Loucy (cell line): ENCODE results near the gene DOK6.
A peak's percentile ranks its signal among the peaks of the same experiment; 100 is the strongest.

Source experiments
- H2AFZ ChIP-seq: fragments of 200-600 bp; sonication (generic); 2 replicates; pipeline ENCODE4 v1.6.0; 2016; ENCODE audit warnings: antibody characterized with exemption, mild to moderate bottlenecking, low read length, moderate library complexity
- H3F3A ChIP-seq: fragments of 200-600 bp; 2 replicates; pipeline ENCODE4 v1.6.0; 2016; ENCODE audit warnings: antibody characterized with exemption, low read depth, mild to moderate bottlenecking
- H3K27me3 ChIP-seq: fragments of 200-600 bp; sonication (generic); 2 replicates; pipeline ENCODE4 v1.6.1; 2014; ENCODE audit warnings: low read length, mild to moderate bottlenecking; ENCODE audit not compliant: insufficient read depth, poor library complexity, severe bottlenecking
- H3K36me3 ChIP-seq: fragments of 200-600 bp; sonication (generic); 2 replicates; pipeline ENCODE4 v1.6.1; 2016; ENCODE audit warnings: low read length; ENCODE audit not compliant: insufficient read depth
- H3K4me1 ChIP-seq: fragments of 200-600 bp; sonication (generic); 2 replicates; pipeline ENCODE4 v1.5.1; 2014; ENCODE audit warnings: low read length, mild to moderate bottlenecking; ENCODE audit not compliant: insufficient read depth, poor library complexity, severe bottlenecking
- H3K4me2 ChIP-seq: fragments of 200-600 bp; sonication (generic); 2 replicates; pipeline ENCODE4 v1.6.0; 2014; ENCODE audit warnings: antibody characterized with exemption, low read length, low read depth, mild to moderate bottlenecking; ENCODE audit not compliant: poor library complexity, severe bottlenecking
- H3K4me3 ChIP-seq: fragments of 200-600 bp; sonication (generic); 2 replicates; pipeline ENCODE4 v1.5.1; 2014; ENCODE audit warnings: low read length, mild to moderate bottlenecking, mixed read lengths; ENCODE audit not compliant: poor library complexity, severe bottlenecking
- H3K79me2 ChIP-seq: fragments of 200-600 bp; sonication (generic); 2 replicates; pipeline ENCODE4 v1.6.1; 2014; ENCODE audit warnings: low read length; ENCODE audit not compliant: insufficient read depth
- H3K9ac ChIP-seq: fragments of 200-600 bp; sonication (generic); 2 replicates; pipeline ENCODE4 v1.6.0; 2014; ENCODE audit warnings: mild to moderate bottlenecking, low read depth, low read length, moderate library complexity; ENCODE audit not compliant: poor library complexity, severe bottlenecking
- H3K9me2 ChIP-seq: fragments of 200-600 bp; sonication (generic); replicated peaks from 2 replicates; pipeline ENCODE4 v1.6.1; 2016; ENCODE audit warnings: low read depth, low read length, mixed read lengths
- H3K9me3 ChIP-seq: fragments of 200-600 bp; sonication (generic); 2 replicates; pipeline ENCODE4 v1.6.1; 2014; ENCODE audit warnings: mild to moderate bottlenecking, antibody characterized with exemption, low read length, low read depth; ENCODE audit not compliant: insufficient read depth
- H4K20me1 ChIP-seq: fragments of 200-600 bp; sonication (generic); 2 replicates; pipeline ENCODE4 v1.6.0; 2014; ENCODE audit warnings: antibody characterized with exemption, low read length, mild to moderate bottlenecking; ENCODE audit not compliant: insufficient read depth, poor library complexity, severe bottlenecking
- EZH2phosphoT487 ChIP-seq: fragments of 200-600 bp; IDR thresholded peaks from 2 replicates; pipeline ENCODE4 v1.6.1; 2018; ENCODE audit warnings: antibody characterized with exemption, mild to moderate bottlenecking, moderate library complexity, borderline replicate concordance
- TF ChIP-seq, protein P1 (sequence below): fragments of 200-600 bp; sonication (generic); conservative IDR thresholded peaks from 2 replicates; pipeline ENCODE4 v1.5.1; 2014; ENCODE audit warnings: mild to moderate bottlenecking, antibody characterized with exemption, low read length

Gene DOK6

DNA sequence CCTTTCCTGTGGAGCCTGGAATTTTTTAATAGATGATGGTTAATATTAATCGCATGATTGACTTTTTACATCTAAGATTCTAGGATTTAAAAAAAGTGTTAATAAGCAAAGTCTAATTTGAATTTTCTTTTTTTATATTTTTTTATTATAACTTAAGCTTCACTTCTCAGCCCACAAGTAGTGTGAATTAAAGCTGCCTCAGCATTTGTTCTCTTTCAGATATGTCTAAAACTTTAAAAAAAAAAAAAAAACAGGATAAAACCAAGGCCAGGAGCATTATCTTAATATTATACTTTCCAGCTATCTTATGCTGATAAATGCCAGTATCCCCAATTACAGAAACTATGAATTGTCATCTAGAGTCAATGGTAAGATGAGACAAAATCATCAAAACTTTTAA lies 437.3 kb downstream of the DOK6 start:
- Histone ChIP-seq H3F3A (no peaks in the 10 kb centered on the region), H3K27me3 (no peaks in the 10 kb centered on the region), H3K4me3 (no peak overlapping the region), H2AFZ (no peak overlapping the region), H3K79me2 (no peaks in the 10 kb centered on the region), H3K9me3 (no peaks in the 10 kb centered on the region), H3K9ac (no peak overlapping the region), H4K20me1 (no peaks in the 10 kb centered on the region), H3K4me2 (no peak overlapping the region), H3K9me2 (no peaks in the 10 kb centered on the region), H3K36me3 (no peaks in the 10 kb centered on the region), H3K4me1 (peaks cover 7% of the 10 kb centered on the region)
- TF ChIP-seq, protein P1, sequence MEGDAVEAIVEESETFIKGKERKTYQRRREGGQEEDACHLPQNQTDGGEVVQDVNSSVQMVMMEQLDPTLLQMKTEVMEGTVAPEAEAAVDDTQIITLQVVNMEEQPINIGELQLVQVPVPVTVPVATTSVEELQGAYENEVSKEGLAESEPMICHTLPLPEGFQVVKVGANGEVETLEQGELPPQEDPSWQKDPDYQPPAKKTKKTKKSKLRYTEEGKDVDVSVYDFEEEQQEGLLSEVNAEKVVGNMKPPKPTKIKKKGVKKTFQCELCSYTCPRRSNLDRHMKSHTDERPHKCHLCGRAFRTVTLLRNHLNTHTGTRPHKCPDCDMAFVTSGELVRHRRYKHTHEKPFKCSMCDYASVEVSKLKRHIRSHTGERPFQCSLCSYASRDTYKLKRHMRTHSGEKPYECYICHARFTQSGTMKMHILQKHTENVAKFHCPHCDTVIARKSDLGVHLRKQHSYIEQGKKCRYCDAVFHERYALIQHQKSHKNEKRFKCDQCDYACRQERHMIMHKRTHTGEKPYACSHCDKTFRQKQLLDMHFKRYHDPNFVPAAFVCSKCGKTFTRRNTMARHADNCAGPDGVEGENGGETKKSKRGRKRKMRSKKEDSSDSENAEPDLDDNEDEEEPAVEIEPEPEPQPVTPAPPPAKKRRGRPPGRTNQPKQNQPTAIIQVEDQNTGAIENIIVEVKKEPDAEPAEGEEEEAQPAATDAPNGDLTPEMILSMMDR, result no peak
- TF ChIP-seq EZH2phosphoT487, result no peak

- Histone ChIP-seq H3K27me3 (no peaks in the 10 kb centered on the region), H3K9me2 (no peaks in the 10 kb centered on the region), H3K4me3 (no peak overlapping the region), H3F3A (no peaks in the 10 kb centered on the region), H3K79me2 (no peaks in the 10 kb centered on the region), H3K36me3 (no peaks in the 10 kb centered on the region), H2AFZ (0 out of 2 replicates have a peak overlapping the region, but pooled peaks have one; percentile 58), H3K9me3 (no peaks in the 10 kb centered on the region), H4K20me1 (no peaks in the 10 kb centered on the region), H3K9ac (no peak overlapping the region), H3K4me1 (peaks cover 7% of the 10 kb centered on the region), H3K4me2 (no peak overlapping the region)
- TF ChIP-seq, protein P1, result no peak
- no peak for TF ChIP-seq EZH2phosphoT487
Observed at GRCh38 chr18:69838620-69839411, 438.1 kb downstream of the DOK6 start.

DNA sequence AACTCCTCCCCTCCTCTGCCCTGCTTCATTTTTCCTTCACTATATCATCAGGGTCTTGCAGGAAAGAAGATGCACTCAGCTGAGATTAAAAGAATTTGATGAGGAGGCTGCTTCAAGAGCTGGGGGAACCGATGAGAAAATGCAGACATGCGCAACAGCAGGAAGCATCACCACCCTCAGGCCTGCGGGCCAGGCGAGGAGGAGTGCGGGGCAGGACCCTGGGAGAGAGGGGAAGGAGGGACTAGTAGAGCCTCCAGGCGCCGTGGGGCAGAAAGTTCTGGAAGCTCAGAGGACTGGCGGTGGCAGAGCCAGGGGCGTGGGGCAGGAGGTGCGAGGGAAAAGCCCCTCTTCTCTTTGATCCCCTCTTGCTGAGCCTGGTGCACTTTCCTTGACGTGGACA lies 438.8 kb downstream of the DOK6 start:
- Histone ChIP-seq H3K4me1 (peaks cover 7% of the 10 kb centered on the region), H4K20me1 (no peaks in the 10 kb centered on the region), H3K36me3 (no peaks in the 10 kb centered on the region), H2AFZ (no peak overlapping the region), H3K9me3 (no peaks in the 10 kb centered on the region), H3F3A (no peaks in the 10 kb centered on the region), H3K4me2 (no peak overlapping the region), H3K9me2 (no peaks in the 10 kb centered on the region), H3K9ac (no peak overlapping the region), H3K27me3 (no peaks in the 10 kb centered on the region), H3K79me2 (no peaks in the 10 kb centered on the region), H3K4me3 (no peak overlapping the region)
- TF ChIP-seq, protein P1, result no peak
- no peak for TF ChIP-seq EZH2phosphoT487
